Activated CD4-positive, alpha-beta T cell treated with anti-CD3 and anti-CD28 coated beads for 1 hour (primary cell): ENCODE results near the gene C1orf167.

Source experiments
- DNase-seq: peaks from one replicate; pipeline ENCODE4 v3.0.0-alpha.2; 2020

C1orf167 gene

GRCh38 chr1:11838349-11839272 lies 76.6 kb downstream of the C1orf167 start:
- peak; percentile 68 for DNase-seq
